Cerebellar cortex (tissue), 1 donor: ENCODE results near the gene GRPEL1.

Experiments
- DNase-seq: peaks from one replicate; pipeline ENCODE4 v3.0.0-alpha.2; 2015; ENCODE audit warnings: low spot score

Gene GRPEL1

GRCh38 chr4:7023486-7023885 lies 44.4 kb downstream of the GRPEL1 start:
- no peak for DNase-seq

GRCh38 chr4:7021930-7022664 lies 45.8 kb downstream of the GRPEL1 start:
- DNase-seq, result no peak

GRCh38 chr4:7021355-7021754 lies 46.5 kb downstream of the GRPEL1 start:
- no peak for DNase-seq

GRCh38 chr4:7020856-7021255 lies 47.0 kb downstream of the GRPEL1 start:
- no peak for DNase-seq

- no peak for DNase-seq
These were observed 47.6 kb downstream of the GRPEL1 start for GRCh38 chr4:7020290-7020689.

GRCh38 chr4:7019367-7019766 lies 48.5 kb downstream of the GRPEL1 start:
- DNase-seq, result no peak

- DNase-seq, result no peak
These were observed 49.6 kb downstream of the GRPEL1 start for GRCh38 chr4:7018281-7018680.

GRCh38 chr4:7017446-7018048 lies 50.3 kb downstream of the GRPEL1 start:
- no peak for DNase-seq

GRCh38 chr4:7016512-7016911 lies 51.4 kb downstream of the GRPEL1 start:
- no peak for DNase-seq

- DNase-seq, result no peak
These were observed 51.8 kb downstream of the GRPEL1 start for GRCh38 chr4:7016086-7016485.

GRCh38 chr4:7015383-7016035 lies 52.4 kb downstream of the GRPEL1 start:
- DNase-seq, result no peak

GRCh38 chr4:7014815-7015214 lies 53.0 kb downstream of the GRPEL1 start:
- DNase-seq, result no peak

- no peak for DNase-seq
These were observed 54.7 kb downstream of the GRPEL1 start for GRCh38 chr4:7013175-7013574.

GRCh38 chr4:7009564-7009963 lies 58.3 kb downstream of the GRPEL1 start:
- DNase-seq, result no peak
